Measurements from ENCODE around the gene MED22.

Gene MED22

DNA sequence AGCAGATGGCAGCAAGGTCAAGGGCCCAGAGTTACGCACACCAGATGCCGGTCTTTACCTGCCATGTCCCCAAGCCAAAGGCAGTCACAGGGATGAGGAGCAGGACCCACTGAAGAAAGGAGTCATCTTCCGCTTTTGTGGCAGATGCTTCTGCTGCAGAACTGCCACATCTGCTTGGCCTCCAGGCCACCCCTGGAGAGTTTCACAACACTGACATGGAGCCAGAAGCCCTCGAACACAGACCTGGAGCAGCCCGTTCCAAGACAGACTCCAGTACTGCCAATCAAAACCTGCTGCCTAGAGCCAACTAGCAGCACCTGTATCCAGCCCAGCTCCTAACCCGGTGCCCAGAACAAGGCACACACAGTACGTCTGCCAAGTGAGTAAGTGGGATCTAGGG lies 6.8 kb upstream of the MED22 start:
- DNase-seq, result no peak

DNA sequence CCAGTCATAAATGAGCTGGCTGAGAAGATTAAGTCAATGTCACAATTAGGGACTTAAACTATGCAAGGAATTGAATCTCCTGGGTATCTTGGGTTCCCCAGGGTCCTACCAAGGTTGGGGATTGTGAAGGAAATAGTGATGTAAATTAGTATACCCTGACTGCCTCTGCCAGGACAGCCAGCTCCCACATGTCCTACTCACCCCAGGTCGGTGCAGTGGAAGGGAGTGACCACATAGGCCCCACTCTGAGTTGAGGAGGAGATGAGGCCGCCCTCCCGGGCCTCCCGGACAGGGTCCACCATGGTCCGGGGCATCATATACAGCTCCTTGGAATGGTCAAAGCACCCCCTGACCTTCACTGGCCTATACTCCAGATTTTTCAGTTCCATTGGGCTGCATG lies 5.6 kb upstream of the MED22 start:
- DNase-seq, result no peak

DNA sequence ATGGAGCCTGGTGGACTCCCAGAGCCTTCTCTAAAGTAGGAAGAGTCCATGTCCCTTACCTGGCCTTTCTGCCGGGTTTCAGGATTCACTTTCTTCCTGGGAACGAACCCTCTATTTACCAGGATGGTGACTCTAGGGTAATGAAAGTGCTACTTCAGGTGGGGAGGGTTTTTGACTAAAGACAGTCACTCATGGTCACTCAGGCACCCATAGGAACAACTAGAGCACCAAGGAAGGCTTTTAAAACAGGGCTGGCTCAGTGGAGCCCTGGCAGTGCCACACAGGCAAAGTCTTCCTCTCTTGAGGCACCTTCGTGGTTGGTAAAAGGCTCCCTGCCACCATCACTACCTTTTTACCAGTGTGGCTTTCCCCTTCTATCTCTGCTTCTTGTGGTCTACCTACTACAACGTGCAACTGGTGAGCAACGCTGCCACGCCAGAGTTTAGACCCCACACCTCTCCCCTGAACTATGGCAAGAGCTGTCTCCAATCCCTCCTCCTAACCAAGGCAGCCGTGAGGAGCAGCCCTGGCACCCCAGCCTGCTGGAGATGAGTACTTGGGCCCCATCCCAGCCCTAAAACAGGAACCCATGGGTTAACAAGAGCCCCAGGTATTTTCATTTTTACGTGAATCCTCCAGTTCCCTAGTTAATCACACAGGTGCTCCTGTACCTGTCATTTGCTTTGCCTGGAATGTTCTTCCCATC lies 4.9 kb upstream of the MED22 start:
- DNase-seq, result no peak

DNA sequence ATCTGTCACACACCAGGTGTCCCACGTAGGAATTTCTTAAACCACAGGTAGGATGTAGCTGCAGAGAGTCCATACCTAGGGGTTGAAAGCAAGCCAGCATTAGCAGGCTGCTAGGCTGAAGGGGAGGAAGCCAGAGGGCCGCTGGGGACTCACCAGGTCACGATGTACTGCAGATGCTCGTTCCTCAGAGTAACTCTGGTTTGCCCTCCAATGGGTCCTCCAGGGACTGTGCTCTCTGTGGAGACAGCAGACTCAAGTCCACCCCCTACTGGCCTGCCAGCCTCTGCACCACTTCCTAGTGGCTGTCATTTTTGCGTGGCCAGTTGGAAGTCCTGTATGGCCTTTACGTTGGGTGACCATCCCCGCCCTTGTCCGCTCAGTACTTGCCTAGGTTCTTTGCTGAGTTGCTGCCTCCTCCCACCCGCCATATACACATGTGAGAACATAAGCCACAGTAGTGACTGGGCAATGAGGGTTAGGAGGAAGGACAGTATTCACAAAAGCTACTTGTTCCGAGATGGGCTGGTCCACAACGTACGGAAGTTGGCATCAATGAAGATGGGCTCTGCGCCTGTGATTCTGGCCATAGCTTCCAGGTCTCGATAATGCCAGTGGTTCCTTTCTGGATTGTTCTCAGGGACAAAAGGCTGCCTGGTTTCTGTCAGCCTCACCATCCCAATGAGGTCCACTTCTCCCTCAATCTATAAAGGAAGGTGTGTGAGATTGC lies 4.1 kb upstream of the MED22 start:
- DNase-seq, result peak; percentile 49

DNA sequence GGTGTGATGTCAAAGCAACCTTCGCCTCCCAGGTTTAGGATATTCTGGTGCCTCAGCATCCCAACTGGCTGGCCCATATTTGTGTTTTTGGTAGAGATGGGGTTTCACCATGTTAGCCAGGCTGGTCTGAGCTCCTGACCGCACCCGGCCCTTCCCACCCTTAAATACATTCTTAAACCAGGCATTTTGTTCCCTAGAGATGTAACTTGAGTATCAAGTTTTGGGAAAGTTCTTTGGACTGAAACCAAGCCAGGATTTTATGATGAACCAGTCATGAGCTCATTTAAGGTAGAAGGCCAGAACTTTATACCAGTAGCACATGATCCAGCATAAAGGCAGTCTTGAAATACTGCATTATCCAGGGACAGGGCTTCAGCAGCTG lies 3.6 kb upstream of the MED22 start:
- DNase-seq, result no peak

DNA sequence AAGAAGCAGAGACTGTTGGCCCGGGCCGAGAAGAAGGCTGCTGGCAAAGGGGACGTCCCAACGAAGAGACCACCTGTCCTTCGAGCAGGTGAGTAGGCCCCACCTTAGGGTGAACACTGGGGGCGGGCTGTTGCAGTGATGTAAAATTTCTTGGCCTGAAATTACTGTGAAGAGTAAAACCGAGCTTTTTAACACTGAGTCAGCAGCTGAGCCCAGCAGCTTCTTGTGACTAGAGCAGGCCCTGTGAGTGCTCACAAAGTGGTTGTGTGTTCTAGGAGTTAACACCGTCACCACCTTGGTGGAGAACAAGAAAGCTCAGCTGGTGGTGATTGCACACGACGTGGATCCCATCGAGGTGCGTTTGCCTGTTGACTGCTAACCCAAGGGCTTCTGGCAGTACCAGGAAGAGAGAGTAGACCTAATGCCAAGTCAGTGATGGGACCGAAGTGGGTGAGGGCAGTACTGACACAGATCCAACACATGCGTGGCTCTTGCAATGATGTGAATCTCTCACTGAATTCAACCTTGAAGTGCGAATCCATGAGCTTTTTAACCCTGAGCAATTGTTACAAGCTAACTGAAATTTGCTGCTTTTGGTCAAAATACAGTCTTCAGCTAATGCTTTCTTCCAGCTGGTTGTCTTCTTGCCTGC lies 2.2 kb upstream of the MED22 start:
- no peak for DNase-seq

GRCh38 chr9:133348718-133349573 lies 1.0 kb upstream of the MED22 start:
- no peak for DNase-seq

DNA sequence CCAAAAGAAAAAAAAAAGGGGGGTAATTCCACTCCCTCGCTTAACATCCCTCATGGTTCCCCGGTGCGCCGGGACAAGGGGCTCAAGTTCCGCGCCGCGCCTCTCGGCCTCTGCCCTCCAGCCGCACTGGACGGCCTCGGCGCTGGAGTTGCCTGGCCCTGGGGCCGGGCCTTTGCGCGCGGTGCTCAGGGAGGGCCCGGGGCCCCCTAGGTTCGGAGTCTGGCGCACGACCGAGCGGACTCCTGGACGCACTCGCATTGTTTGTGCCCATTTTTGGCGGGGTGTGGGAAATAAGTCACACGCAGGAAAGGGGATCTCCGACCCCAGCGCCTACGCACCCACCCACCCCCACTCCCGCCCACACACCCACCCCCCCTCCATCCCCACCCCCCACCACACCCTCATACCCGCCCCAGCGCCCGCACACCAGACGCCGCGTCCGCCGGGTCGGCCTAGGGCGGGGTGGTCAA lies 381 bp downstream of the MED22 start:
- peak; percentile 53 for DNase-seq

DNA sequence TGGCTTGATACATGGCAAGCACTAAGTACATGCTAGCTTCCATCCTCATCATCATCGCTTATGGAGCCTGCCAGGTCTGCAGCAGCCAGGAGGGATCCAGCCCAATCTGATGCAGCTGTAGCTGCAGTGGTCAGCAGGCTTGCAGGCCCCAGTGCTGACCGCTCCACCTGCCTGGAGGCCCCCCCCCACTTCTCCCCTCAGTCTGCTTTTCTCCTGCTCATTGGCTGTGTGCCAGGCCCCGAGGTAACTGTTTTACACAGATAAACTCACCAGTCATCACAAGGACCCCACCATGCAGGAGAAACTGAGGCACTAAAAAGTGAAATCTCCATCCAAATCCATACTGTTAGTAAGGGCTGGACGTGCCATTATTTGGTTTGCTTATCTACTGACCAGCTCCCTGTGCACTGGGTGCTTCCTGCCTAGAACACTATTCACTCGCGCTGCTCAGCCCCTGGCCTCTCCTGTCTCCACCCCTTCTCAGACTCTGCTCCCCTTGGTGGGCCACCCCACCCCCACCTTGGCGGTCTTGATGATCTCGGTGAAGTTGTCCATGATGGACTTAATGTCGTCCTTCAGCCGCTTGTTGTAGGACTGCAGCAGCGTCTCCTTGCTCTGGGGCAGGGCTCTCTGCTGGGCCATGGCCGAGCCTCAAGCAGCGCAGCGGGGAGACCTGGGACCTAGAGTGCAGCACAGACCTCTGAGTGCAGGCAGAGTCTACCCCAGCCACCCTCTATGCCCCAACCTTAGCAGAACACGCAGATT lies 1.7 kb downstream of the MED22 start:
- DNase-seq, result no peak

DNA sequence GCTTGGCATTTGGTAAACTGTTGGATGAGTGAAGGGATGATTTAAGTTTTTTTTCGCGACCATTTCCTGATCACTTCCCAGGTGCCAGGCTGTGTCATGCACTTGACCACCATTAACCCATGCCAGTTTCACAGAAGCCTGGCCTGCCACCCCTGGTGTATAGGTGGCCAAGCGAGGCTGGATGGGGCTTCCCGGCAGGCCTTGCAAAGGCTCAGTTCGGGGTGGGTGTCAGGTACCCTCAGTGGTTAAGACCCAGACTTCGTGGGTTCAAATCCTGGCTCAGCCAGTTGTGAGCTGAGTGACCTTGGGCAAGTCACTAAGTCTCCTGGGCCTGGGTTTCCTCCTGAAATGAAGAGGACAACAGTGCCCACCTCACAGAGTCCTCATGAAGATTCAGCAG lies 2.3 kb downstream of the MED22 start:
- no peak for DNase-seq

DNA sequence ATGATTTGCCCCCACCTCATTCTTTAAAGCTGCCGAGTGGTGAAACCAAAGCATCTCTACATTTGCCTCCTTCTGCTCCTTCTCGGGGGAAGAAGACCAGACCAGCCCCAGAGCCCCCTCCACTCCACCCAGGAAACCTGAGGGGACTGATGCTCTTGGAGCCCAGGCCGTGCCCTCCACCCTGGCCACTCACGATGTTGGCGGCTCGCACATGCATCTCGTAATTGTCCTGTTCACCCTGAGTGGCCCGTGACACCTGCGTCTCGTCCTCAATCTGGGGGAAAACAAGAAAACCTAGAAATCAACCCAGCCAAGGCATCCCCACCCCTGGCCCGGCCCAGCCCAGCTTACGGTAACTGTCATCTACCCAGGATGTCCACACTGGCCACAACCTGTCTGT lies 3.0 kb downstream of the MED22 start:
- no peak for DNase-seq

GRCh38 chr9:133344071-133344470 lies 3.9 kb downstream of the MED22 start:
- DNase-seq, result no peak

GRCh38 chr9:133342570-133342969 lies 5.4 kb downstream of the MED22 start:
- DNase-seq, result no peak

- DNase-seq, result no peak
These were observed 5.9 kb downstream of the MED22 start for GRCh38 chr9:133342069-133342406.

DNA sequence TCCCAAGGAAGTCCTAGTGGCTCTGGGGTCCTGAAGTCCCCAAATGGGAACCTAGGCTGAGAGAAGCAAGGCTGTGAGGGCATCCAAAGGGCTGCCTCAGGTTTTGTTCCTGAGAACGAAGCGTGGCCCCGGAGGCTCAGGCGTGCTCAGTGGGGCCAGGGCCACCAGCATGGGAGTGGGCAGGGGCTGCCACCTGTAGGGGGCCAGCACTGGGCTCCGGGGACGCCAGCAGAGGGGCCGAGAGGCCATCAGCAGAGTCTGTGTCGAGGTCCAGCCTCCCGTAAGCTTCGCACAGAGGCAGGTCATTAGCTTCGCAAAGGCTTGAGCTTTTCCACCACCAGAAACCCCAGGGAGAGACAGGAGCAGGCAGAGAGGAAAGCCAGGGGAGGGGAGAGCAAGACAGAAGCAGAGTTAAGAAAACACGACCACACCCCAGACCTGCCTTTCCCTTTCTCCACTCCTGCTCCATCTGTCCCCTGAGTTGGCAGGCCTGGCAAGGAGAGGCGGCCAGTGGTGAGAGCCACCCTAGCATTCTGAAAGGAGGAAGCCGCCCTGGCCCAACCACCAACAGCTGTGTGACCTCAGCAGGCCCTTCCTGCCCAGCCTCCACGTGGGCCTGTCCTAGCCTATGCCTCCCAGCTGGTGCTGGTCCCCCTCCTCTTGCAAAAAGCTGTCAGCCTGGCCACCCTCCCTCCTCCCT lies 6.4 kb downstream of the MED22 start:
- DNase-seq, result no peak

DNA sequence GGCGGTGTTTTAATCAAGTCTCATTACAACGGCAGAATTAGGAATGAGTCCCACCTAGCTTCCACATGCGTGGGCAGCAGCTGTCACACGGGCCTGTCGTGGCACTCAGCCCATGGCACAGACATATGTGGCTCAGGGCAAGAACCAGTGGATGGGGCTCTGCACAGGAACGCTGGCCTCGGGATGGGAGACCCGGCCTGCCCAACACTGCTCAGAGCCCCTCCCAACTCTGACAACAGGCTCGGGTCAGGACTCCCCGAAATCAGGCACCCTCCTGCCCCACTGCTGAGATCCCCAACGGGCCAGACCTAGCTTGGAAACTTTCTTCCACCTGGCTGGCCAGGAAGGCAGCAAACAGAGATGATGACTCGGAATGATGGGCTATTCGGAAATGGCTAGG lies 7.0 kb downstream of the MED22 start:
- DNase-seq, result no peak

DNA sequence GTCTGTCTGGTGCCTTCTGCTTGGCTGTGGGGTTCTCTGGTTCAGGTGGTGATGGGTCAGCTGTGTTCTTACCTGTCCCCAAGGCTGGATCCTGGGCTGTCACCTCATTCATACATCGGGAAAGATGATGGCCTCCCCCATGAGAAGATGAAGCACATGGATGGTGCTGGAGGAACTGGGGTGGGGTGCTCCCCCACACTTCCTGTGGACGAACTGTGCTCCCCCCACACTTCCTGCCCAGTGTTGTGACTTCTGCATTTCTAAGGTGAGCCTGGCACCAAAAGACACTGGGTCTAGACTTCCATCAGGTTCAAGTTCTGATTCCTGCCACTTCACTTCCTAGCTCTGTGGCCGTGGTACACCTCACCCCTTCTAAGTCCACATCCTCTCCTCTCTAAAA lies 7.7 kb downstream of the MED22 start:
- DNase-seq, result no peak

DNA sequence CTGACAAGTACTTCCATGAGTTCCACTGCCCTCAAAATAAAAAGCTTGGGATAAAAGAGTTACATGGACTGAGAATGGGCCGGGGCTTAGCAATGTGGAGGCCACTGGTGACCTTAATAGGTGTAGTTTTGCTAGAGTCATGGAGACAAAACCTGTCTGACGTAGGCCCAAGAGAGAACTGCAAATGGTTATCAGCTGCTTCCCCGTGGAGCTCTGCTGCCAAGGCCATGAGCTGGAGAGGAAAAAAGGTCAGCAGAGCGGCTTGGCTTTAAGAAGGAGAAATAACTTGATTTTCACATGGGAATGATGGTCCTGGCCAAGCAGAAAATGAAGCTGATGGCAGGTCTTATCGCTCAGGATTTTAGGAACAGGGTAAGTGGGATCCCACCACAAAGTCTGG lies 8.3 kb downstream of the MED22 start:
- DNase-seq, result no peak

DNA sequence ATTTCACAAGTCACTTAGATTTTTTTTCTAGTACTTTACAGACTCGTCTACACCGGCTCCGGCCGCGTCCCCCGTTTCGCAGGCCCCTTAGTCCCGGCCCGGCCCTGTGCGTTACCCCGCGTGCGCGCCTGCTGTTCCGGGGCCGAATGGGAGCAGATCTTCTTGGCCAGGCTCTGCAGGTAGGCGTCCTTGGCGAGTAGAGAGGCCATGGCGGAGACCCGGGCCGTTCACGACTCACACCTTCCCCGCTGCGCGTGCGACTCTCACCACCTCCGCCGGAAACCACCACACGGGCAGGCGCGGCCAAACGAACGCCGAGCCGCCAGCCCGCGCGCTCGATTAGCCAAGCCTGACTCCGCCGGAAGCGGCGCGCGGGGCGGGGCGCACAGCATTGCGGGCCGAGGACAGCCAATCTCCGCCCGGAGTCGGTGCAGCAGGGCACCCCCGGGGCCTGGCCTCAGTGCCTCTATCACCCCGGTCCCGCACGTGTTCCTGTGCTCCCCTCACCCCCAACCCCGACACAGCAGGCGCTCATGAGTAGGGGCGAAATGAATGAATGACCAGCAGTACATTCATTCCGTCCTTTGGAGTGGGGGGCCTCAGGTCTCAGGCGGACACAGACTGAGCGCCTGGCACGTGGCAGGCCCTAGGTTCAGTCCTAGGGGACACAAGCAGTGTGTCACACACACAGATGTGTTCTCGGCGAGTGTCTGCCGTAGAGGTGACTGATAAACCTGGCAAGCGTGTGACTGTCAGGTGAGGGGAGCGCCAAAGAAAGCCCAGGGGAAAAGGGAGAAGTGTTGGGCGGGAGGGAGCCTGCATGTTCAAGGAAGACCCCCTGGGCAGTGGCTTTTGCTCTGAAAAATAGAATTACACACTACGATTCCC lies 11.8 kb downstream of the MED22 start, which contains the start of gene SURF6:
Gene SURF6, minus strand, starts transcription at position 265 of the 888 bp plus-strand sequence. Its CDS starts 56 bp downstream, at position 209.
- peak; percentile 96 for DNase-seq

GRCh38 chr9:133334888-133335287 lies 13.0 kb downstream of the MED22 start:
- DNase-seq, result peak; percentile 2

GRCh38 chr9:133334161-133334560 lies 13.8 kb downstream of the MED22 start:
- no peak for DNase-seq
